HUES48 (cell line): ENCODE measurements around the gene MLLT3.

Source experiments
- H3K27ac ChIP-seq: one replicate; pipeline ENCODE4 v1.7.0; 2013; ENCODE audit warnings: low read depth, low read length, inconsistent platforms
- H3K27me3 ChIP-seq: 2 replicates; pipeline ENCODE4 v1.6.1; 2013; ENCODE audit warnings: mild to moderate bottlenecking, low read length; ENCODE audit not compliant: control insufficient read depth, insufficient read depth
- H3K36me3 ChIP-seq: 2 replicates; pipeline ENCODE4 v1.6.1; 2013; ENCODE audit warnings: low read length; ENCODE audit not compliant: control insufficient read depth, insufficient read depth
- H3K4me1 ChIP-seq: 2 replicates; pipeline ENCODE4 v1.6.1; 2013; ENCODE audit warnings: mild to moderate bottlenecking, low read length; ENCODE audit not compliant: control insufficient read depth, insufficient read depth
- H3K4me3 ChIP-seq: 2 replicates; pipeline ENCODE4 v1.5.1; 2013; ENCODE audit warnings: mild to moderate bottlenecking, low read depth, low read length
- H3K9ac ChIP-seq: 2 replicates; pipeline ENCODE4 v1.6.1; 2013; ENCODE audit warnings: mild to moderate bottlenecking, low read depth, low read length, moderate library complexity
- H3K9me3 ChIP-seq: 2 replicates; pipeline ENCODE4 v1.6.1; 2013; ENCODE audit warnings: low read length; ENCODE audit not compliant: control insufficient read depth, insufficient read depth

The MLLT3 gene

GRCh38 chr9:20302197-20302596 lies 320.1 kb downstream of the MLLT3 start:
- Histone ChIP-seq H3K9ac (no peak overlapping the region), H3K36me3 (no peaks in the 10 kb centered on the region), H3K4me3 (peak overlapping the region; percentile 2; the same call in 1 of the 2 replicates), H3K27ac (peak overlapping the region; percentile 65), H3K27me3 (no peaks in the 10 kb centered on the region), H3K4me1 (peaks cover 38% of the 10 kb centered on the region), H3K9me3 (no peaks in the 10 kb centered on the region)

- H3K36me3 ChIP-seq, result no peaks in the 10 kb centered on the region
- no peak overlapping the region for H3K4me3 ChIP-seq
- H3K9me3 ChIP-seq, result no peaks in the 10 kb centered on the region
- no peak overlapping the region for H3K27ac ChIP-seq
- H3K9ac ChIP-seq, result no peak overlapping the region
- peaks cover 35% of the 10 kb centered on the region for H3K4me1 ChIP-seq
- no peaks in the 10 kb centered on the region for H3K27me3 ChIP-seq
Observed at GRCh38 chr9:20300430-20301115, 321.7 kb downstream of the MLLT3 start.

GRCh38 chr9:20297646-20298084 lies 324.6 kb downstream of the MLLT3 start:
- Histone ChIP-seq H3K4me3 (no peak overlapping the region), H3K4me1 (peaks cover 16% of the 10 kb centered on the region), H3K9ac (no peak overlapping the region), H3K36me3 (no peaks in the 10 kb centered on the region), H3K27ac (no peak overlapping the region), H3K9me3 (no peaks in the 10 kb centered on the region), H3K27me3 (no peaks in the 10 kb centered on the region)

- Histone ChIP-seq H3K27ac (no peak overlapping the region), H3K27me3 (no peaks in the 10 kb centered on the region), H3K9me3 (no peaks in the 10 kb centered on the region), H3K4me3 (no peak overlapping the region), H3K9ac (no peak overlapping the region), H3K36me3 (no peaks in the 10 kb centered on the region), H3K4me1 (no peaks in the 10 kb centered on the region)
Observed at GRCh38 chr9:20295555-20295954, 326.7 kb downstream of the MLLT3 start.

- H3K4me1 ChIP-seq, result no peaks in the 10 kb centered on the region
- H3K27me3 ChIP-seq, result no peaks in the 10 kb centered on the region
- H3K9me3 ChIP-seq, result no peaks in the 10 kb centered on the region
- H3K27ac ChIP-seq, result no peak overlapping the region
- no peaks in the 10 kb centered on the region for H3K36me3 ChIP-seq
- H3K9ac ChIP-seq, result no peak overlapping the region
- no peak overlapping the region for H3K4me3 ChIP-seq
Observed at GRCh38 chr9:20294046-20294750, 328.1 kb downstream of the MLLT3 start.

- Histone ChIP-seq H3K36me3 (no peaks in the 10 kb centered on the region), H3K9ac (no peak overlapping the region), H3K4me1 (no peaks in the 10 kb centered on the region), H3K4me3 (no peak overlapping the region), H3K27me3 (no peaks in the 10 kb centered on the region), H3K27ac (no peak overlapping the region), H3K9me3 (no peaks in the 10 kb centered on the region)
Observed at GRCh38 chr9:20292002-20292401, 330.3 kb downstream of the MLLT3 start.
